GM20000 (cell line): ENCODE measurements around the gene CD38.
"Not testable (repeated sequence)": the region's sequence is repeated elsewhere in the genome, so short reads cannot be mapped to it uniquely, and the experiment has no call there.

ENCODE experiments used
- DNase-seq: peaks from one replicate; pipeline ENCODE4 v3.0.0; 2012; ENCODE audit warnings: low spot score
- TF ChIP-seq, protein P1 (sequence below): IDR thresholded peaks from 2 replicates; pipeline ENCODE4 v1.5.1; 2012; ENCODE audit warnings: mild to moderate bottlenecking, control low read depth; ENCODE audit errors: extremely low read depth, missing control alignments

The CD38 gene

DNA sequence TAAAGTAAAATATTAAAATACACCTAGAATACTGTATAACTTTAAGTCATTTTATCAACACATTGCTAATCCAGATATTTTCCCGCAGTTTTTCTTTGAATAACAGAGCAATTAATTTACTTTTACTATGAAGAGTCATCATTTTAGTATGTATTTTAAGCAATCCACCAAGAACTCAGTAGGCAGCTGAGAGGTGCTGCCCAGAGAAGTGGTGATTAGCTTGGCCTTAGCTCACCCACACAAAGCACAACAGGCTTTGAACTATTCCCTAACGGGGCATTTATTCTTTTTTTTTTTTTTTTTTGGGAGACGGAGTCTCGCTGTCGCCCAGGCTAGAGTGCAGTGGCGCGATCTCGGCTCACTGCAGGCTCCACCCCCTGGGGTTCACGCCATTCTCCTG lies 74.4 kb downstream of the CD38 start:
- TF ChIP-seq, protein P1, sequence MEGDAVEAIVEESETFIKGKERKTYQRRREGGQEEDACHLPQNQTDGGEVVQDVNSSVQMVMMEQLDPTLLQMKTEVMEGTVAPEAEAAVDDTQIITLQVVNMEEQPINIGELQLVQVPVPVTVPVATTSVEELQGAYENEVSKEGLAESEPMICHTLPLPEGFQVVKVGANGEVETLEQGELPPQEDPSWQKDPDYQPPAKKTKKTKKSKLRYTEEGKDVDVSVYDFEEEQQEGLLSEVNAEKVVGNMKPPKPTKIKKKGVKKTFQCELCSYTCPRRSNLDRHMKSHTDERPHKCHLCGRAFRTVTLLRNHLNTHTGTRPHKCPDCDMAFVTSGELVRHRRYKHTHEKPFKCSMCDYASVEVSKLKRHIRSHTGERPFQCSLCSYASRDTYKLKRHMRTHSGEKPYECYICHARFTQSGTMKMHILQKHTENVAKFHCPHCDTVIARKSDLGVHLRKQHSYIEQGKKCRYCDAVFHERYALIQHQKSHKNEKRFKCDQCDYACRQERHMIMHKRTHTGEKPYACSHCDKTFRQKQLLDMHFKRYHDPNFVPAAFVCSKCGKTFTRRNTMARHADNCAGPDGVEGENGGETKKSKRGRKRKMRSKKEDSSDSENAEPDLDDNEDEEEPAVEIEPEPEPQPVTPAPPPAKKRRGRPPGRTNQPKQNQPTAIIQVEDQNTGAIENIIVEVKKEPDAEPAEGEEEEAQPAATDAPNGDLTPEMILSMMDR = no peak
- no peak for DNase-seq

DNA sequence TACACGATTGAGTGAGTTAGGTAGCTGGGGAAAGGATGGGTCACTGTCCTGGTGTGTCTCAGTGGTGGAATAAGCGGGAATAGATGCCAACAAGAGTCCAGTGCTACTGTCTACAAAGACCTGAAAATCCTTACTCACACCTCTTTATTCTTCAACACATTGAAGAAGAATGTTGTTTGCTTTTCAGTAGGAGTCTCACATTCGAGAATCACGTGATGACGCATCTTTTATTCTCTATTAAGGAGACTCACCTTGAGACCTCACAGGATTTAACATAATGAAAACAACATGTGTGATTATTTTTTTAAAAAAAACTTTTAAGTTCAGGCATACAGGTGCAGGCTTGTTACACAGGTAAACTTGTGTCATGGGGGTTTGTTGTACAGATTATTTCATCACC lies 75.2 kb downstream of the CD38 start:
- TF ChIP-seq, protein P1 = no peak
- DNase-seq = no peak

DNA sequence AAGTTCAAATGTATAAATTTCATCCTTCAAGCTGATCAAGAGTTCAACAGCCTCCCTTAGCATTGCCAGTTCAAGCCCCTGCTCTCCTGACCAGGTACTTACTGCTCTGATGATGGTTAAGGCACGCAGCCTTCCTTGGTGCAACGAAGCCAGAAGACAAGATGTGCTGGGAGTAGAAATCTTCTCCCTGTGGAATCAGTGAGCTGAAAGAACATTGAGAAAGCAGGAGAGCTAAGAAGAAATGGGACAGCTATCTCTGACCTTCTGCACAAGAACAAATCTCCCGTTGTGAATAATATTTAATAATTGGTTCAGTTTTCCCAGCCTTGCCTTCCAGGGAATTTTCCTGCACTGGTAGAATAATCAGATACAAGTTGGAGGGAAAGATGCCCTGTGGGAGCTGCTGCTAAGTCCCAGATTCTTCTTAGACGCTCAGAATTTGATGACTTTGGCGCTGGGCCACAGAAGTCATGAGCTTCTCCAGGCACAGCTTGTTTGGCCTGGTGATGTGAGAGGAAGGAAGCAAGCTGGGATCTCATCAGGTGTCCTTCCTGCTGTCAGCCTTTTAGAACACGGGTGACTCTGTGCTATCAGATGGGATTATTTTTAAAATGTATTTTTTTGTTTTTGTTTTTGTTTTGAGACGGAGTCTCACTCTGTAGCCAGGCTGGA lies 77.8 kb downstream of the CD38 start:
- no peak for DNase-seq
- TF ChIP-seq, protein P1 = no peak

GRCh38 chr4:15861198-15861597 lies 83.1 kb downstream of the CD38 start:
- DNase-seq = not testable (repeated sequence)

DNA sequence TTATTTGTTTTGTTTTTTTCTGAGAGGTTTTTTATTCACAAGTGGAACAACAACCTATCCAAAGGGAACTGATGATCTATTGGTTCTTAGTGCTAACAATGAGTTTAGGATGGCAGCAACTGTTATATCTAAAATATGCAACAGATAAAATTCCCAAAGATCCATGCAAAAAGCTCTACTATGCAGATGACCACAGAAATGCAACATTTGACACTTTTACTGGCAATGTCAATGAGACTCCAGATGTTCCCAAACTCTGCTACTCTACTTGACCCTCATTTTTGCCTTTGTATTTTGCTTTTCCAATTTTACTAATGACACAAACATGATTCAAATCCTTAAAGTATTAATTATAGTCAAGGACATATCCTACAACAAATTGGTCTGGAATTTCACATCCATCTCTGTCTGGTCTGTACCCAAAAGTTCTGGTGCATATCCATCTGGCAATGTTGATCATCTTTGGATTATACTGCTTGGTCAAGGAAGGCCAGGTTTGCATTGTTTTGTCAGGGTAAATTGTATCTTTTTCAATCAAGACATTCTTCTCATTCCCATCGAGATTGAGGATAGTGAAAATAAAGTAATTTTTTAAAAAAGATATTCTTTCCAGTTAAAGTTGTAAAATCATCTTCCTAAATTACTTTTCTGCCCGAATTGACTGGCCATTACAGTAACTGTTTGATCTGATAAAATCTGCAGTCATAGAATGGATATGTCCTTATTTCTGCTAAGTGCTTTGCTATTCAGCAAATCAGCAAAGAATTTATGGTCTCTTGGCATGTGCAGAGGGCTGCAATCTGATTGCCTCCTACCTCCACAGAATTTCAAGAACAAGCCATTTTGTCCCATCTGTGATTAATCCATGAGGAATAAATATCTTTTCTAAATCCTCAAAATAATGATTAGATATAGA lies 86.8 kb downstream of the CD38 start:
- DNase-seq = no peak
- TF ChIP-seq, protein P1 = no peak

DNA sequence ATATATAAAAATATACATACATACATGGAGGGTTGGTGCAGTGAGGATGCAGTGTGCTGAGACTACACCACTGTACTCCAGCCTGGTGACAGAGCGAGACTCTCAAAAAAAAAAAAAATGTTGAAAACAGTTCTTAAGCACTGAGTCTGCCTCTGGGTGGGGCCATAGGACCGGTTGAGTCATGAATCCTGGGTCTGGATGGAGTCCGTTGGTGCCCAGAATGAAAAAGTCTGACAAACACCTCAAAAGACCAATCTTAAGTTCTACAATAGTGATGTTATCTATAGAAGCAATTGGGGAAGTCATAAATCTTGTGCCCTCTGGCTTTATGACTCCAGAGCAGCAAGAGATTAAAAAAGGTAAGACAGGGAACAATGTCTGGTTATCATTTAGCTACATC lies 90.0 kb downstream of the CD38 start:
- no peak for DNase-seq
- TF ChIP-seq, protein P1 = no peak

DNA sequence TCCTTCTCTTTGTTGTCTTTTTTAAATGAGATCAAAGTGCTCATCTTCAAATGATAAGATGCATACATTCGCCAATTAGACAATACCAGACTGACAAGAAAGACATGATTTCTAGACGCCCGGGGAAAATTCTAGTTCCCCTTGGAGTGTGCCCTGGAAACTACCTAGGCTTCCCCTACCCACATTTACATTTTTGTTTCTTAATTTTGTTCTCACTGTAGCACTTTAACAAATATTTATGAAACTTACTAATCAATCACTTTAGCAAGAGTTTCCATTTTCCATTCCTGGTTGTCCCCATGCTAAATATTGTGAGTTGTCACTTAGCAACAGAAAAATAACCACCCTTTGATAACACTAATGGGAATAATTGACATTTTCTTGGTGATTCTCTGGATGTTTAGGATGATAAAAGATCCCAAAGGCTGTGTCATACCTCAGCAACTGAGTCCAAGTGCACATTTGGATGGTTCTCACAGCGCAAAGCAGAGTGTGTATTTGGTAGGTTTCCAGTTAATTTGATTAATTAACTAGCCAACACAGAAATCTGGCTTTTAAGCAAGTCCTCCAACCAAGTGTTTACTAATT lies 90.8 kb downstream of the CD38 start:
- DNase-seq = no peak
- TF ChIP-seq, protein P1 = no peak
